ENCODE results near the gene IL37.

DNA sequence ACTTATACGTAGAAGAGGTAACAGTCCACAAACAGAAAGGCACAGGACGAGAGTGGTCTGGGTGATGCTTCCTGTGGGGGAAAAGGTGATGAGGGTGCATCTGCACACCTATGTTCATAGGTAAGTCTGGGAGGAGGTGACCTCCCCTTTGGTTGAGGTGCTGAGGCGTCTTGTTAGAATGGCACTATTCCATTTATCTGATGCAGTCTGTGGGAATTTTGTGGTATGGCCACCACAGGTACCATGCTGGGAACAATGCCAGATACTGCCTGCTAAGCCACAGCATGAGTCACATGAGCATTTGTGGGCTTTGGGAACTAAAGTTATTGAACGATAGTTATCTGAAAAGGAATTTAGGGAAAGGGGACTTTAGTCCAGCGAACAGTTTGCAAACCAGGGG lies 27.9 kb downstream of the IL37 start:
- TF ChIP-seq HES4 (CRISPR knock-in tag; IDR thresholded peaks at IDR 0.05; ENCODE audit: borderline replicate concordance), result no peak
- TF ChIP-seq IRF2 (CRISPR knock-in tag; IDR thresholded peaks at IDR 0.05), result no peak
- TF ChIP-seq, protein P1, sequence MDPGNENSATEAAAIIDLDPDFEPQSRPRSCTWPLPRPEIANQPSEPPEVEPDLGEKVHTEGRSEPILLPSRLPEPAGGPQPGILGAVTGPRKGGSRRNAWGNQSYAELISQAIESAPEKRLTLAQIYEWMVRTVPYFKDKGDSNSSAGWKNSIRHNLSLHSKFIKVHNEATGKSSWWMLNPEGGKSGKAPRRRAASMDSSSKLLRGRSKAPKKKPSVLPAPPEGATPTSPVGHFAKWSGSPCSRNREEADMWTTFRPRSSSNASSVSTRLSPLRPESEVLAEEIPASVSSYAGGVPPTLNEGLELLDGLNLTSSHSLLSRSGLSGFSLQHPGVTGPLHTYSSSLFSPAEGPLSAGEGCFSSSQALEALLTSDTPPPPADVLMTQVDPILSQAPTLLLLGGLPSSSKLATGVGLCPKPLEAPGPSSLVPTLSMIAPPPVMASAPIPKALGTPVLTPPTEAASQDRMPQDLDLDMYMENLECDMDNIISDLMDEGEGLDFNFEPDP (CRISPR knock-in tag; conservative IDR thresholded peaks at IDR 0.05), result no peak
- TF ChIP-seq, protein P2, sequence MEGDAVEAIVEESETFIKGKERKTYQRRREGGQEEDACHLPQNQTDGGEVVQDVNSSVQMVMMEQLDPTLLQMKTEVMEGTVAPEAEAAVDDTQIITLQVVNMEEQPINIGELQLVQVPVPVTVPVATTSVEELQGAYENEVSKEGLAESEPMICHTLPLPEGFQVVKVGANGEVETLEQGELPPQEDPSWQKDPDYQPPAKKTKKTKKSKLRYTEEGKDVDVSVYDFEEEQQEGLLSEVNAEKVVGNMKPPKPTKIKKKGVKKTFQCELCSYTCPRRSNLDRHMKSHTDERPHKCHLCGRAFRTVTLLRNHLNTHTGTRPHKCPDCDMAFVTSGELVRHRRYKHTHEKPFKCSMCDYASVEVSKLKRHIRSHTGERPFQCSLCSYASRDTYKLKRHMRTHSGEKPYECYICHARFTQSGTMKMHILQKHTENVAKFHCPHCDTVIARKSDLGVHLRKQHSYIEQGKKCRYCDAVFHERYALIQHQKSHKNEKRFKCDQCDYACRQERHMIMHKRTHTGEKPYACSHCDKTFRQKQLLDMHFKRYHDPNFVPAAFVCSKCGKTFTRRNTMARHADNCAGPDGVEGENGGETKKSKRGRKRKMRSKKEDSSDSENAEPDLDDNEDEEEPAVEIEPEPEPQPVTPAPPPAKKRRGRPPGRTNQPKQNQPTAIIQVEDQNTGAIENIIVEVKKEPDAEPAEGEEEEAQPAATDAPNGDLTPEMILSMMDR (CRISPR knock-in tag; IDR thresholded peaks at IDR 0.05), result no peak
- no peak for TF ChIP-seq BRD4 (CRISPR knock-in tag; IDR thresholded peaks at IDR 0.05)
- TF ChIP-seq, protein P3, sequence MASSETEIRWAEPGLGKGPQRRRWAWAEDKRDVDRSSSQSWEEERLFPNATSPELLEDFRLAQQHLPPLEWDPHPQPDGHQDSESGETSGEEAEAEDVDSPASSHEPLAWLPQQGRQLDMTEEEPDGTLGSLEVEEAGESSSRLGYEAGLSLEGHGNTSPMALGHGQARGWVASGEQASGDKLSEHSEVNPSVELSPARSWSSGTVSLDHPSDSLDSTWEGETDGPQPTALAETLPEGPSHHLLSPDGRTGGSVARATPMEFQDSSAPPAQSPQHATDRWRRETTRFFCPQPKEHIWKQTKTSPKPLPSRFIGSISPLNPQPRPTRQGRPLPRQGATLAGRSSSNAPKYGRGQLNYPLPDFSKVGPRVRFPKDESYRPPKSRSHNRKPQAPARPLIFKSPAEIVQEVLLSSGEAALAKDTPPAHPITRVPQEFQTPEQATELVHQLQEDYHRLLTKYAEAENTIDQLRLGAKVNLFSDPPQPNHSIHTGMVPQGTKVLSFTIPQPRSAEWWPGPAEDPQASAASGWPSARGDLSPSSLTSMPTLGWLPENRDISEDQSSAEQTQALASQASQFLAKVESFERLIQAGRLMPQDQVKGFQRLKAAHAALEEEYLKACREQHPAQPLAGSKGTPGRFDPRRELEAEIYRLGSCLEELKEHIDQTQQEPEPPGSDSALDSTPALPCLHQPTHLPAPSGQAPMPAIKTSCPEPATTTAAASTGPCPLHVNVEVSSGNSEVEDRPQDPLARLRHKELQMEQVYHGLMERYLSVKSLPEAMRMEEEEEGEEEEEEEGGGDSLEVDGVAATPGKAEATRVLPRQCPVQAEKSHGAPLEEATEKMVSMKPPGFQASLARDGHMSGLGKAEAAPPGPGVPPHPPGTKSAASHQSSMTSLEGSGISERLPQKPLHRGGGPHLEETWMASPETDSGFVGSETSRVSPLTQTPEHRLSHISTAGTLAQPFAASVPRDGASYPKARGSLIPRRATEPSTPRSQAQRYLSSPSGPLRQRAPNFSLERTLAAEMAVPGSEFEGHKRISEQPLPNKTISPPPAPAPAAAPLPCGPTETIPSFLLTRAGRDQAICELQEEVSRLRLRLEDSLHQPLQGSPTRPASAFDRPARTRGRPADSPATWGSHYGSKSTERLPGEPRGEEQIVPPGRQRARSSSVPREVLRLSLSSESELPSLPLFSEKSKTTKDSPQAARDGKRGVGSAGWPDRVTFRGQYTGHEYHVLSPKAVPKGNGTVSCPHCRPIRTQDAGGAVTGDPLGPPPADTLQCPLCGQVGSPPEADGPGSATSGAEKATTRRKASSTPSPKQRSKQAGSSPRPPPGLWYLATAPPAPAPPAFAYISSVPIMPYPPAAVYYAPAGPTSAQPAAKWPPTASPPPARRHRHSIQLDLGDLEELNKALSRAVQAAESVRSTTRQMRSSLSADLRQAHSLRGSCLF (CRISPR knock-in tag; IDR thresholded peaks at IDR 0.05; ENCODE audit: borderline replicate concordance), result no peak
- TF ChIP-seq, protein P4, sequence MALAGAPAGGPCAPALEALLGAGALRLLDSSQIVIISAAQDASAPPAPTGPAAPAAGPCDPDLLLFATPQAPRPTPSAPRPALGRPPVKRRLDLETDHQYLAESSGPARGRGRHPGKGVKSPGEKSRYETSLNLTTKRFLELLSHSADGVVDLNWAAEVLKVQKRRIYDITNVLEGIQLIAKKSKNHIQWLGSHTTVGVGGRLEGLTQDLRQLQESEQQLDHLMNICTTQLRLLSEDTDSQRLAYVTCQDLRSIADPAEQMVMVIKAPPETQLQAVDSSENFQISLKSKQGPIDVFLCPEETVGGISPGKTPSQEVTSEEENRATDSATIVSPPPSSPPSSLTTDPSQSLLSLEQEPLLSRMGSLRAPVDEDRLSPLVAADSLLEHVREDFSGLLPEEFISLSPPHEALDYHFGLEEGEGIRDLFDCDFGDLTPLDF (CRISPR knock-in tag; IDR thresholded peaks at IDR 0.05), result no peak
- TF ChIP-seq, protein P5, sequence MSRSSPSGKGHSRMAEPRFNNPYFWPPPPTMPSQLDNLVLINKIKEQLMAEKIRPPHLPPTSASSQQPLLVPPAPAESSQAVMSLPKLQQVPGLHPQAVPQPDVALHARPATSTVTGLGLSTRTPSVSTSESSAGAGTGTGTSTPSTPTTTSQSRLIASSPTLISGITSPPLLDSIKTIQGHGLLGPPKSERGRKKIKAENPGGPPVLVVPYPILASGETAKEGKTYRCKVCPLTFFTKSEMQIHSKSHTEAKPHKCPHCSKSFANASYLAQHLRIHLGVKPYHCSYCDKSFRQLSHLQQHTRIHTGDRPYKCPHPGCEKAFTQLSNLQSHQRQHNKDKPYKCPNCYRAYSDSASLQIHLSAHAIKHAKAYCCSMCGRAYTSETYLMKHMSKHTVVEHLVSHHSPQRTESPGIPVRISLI (CRISPR knock-in tag; IDR thresholded peaks at IDR 0.05; ENCODE audit: borderline replicate concordance), result no peak
- TF ChIP-seq, protein P6, sequence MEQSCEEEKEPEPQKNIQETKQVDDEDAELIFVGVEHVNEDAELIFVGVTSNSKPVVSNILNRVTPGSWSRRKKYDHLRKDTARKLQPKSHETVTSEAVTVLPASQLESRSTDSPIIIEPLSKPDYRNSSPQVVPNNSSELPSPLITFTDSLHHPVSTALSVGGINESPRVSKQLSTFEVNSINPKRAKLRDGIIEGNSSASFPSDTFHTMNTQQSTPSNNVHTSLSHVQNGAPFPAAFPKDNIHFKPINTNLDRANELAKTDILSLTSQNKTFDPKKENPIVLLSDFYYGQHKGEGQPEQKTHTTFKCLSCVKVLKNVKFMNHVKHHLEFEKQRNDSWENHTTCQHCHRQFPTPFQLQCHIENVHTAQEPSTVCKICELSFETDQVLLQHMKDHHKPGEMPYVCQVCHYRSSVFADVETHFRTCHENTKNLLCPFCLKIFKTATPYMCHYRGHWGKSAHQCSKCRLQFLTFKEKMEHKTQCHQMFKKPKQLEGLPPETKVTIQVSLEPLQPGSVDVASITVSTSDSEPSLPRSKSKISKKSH (CRISPR knock-in tag; IDR thresholded peaks at IDR 0.05; ENCODE audit: borderline replicate concordance), result no peak
- no peak for TF ChIP-seq SP1 (IDR thresholded peaks at IDR 0.05)
- no peak for TF ChIP-seq SP1 (CRISPR knock-in tag; IDR thresholded peaks at IDR 0.05)
- no peak for TF ChIP-seq NFRKB (IDR thresholded peaks at IDR 0.05)
- no peak for TF ChIP-seq ZNF136 (CRISPR knock-in tag; IDR thresholded peaks at IDR 0.05; ENCODE audit: low read depth)

Measured in HepG2 (cell line).